HEK293T (cell line): ENCODE data around the gene GLG1.

Source experiments
- CTCF ChIA-PET: fragments of 350-600 bp; formaldehyde crosslinking; extraction: SDS; loops from one replicate; lab custom pipeline; 2021; ENCODE audit warnings: antibody characterized with exemption, inconsistent platforms; lab: Yijun Ruan, JAX
- POLR2A ChIA-PET: fragments of 350-600 bp; formaldehyde crosslinking; extraction: SDS; loops from one replicate; lab custom pipeline; 2020; ENCODE audit warnings: antibody characterized with exemption, inconsistent platforms; lab: Yijun Ruan, JAX
- DNase-seq: peaks from one replicate; pipeline ENCODE4 v3.0.0; 2012; ENCODE audit warnings: mixed read lengths; ENCODE audit errors: extremely low spot score
- ARNT ChIP-seq: fragments of 450-650 bp; IDR thresholded peaks from 2 replicates; pipeline ENCODE4 v1.6.1; 2017; ENCODE audit warnings: mild to moderate bottlenecking
- BHLHE40 ChIP-seq: fragments of 450-650 bp; IDR thresholded peaks from 2 replicates; pipeline ENCODE4 v1.6.1; 2016; ENCODE audit warnings: mild to moderate bottlenecking, moderate library complexity, borderline replicate concordance
- CTBP1 ChIP-seq: fragments of 450-650 bp; IDR thresholded peaks from 2 replicates; pipeline ENCODE4 v1.6.1; 2016; ENCODE audit warnings: borderline replicate concordance
- ELF4 ChIP-seq: fragments of 450-650 bp; IDR thresholded peaks from 2 replicates; pipeline ENCODE4 v1.6.1; 2017; ENCODE audit warnings: antibody characterized with exemption
- FOXA1 ChIP-seq: fragments of 450-650 bp; IDR thresholded peaks from 2 replicates; pipeline ENCODE4 v1.6.1; 2016; ENCODE audit warnings: mild to moderate bottlenecking
- FOXK2 ChIP-seq: fragments of 450-650 bp; IDR thresholded peaks from 2 replicates; pipeline ENCODE4 v1.6.1; 2016; ENCODE audit warnings: mild to moderate bottlenecking
- FOXM1 ChIP-seq: fragments of 450-650 bp; IDR thresholded peaks from 2 replicates; pipeline ENCODE4 v1.6.1; 2017; ENCODE audit warnings: mild to moderate bottlenecking, borderline replicate concordance
- HDGF ChIP-seq: fragments of 450-650 bp; IDR thresholded peaks from 2 replicates; pipeline ENCODE4 v1.6.1; 2017; ENCODE audit warnings: antibody characterized with exemption, borderline replicate concordance
- L3MBTL2 ChIP-seq: fragments of 450-650 bp; conservative IDR thresholded peaks from 2 replicates; pipeline ENCODE4 v1.6.1; 2016; ENCODE audit warnings: mild to moderate bottlenecking
- LEF1 ChIP-seq: fragments of 450-650 bp; IDR thresholded peaks from 2 replicates; pipeline ENCODE4 v1.6.1; 2017; ENCODE audit warnings: mild to moderate bottlenecking, borderline replicate concordance
- NFRKB ChIP-seq: fragments of 450-650 bp; IDR thresholded peaks from 2 replicates; pipeline ENCODE4 v1.6.1; 2016; ENCODE audit warnings: mild to moderate bottlenecking, moderate library complexity
- PKNOX1 ChIP-seq: fragments of 450-650 bp; IDR thresholded peaks from 2 replicates; pipeline ENCODE4 v1.6.1; 2016
- SP1 ChIP-seq: fragments of 450-650 bp; IDR thresholded peaks from 2 replicates; pipeline ENCODE4 v1.6.1; 2017
- SUZ12 ChIP-seq: fragments of 450-650 bp; IDR thresholded peaks from 2 replicates; pipeline ENCODE4 v1.6.1; 2016; ENCODE audit warnings: mild to moderate bottlenecking
- TARDBP ChIP-seq: fragments of 450-650 bp; IDR thresholded peaks from 2 replicates; pipeline ENCODE4 v1.6.1; 2016
- ZNF384 ChIP-seq: fragments of 450-650 bp; IDR thresholded peaks from 2 replicates; pipeline ENCODE4 v1.6.1; 2016

Gene GLG1

GRCh38 chr16:74650966-74651567 lies 44.2 kb upstream of the GLG1 start:
- POLR2A ChIA-PET = interaction anchor here (1.4 kb wide), 1 partner anchor 16 kb away, joined by 4 read pairs; the partner anchor contains the start of gene RFWD3
- TF ChIP-seq NFRKB (no peak), L3MBTL2 (no peak), BHLHE40 (no peak), TARDBP (no peak), ELF4 (no peak), FOXA1 (no peak), FOXK2 (no peak), PKNOX1 (no peak)
- CTCF ChIA-PET = interaction anchor here (0.6 to 1.3 kb wide), 5 partner anchors 13 to 212 kb away, joined by 3 to 4 read pairs (median 3); no protein-coding TSS in a partner anchor
- no peak for DNase-seq

GRCh38 chr16:74649839-74650504 lies 43.1 kb upstream of the GLG1 start:
- TF ChIP-seq L3MBTL2 (no peak), NFRKB (no peak), FOXM1 (no peak), HDGF (no peak), LEF1 (no peak), PKNOX1 (no peak), CTBP1 (no peak), ZNF384 (no peak), SUZ12 (no peak), FOXK2 (no peak), TARDBP (no peak), FOXA1 (no peak), BHLHE40 (no peak), SP1 (no peak), ARNT (no peak), ELF4 (no peak)
- CTCF ChIA-PET = no interaction called here
- DNase-seq = no peak
- POLR2A ChIA-PET = no interaction called here

- CTCF ChIA-PET = no interaction called here
- TF ChIP-seq ELF4 (no peak), PKNOX1 (no peak), BHLHE40 (no peak), SUZ12 (no peak), FOXM1 (no peak), NFRKB (no peak), LEF1 (no peak), ARNT (no peak), TARDBP (no peak), CTBP1 (no peak), FOXA1 (no peak), L3MBTL2 (no peak), ZNF384 (no peak), FOXK2 (no peak), HDGF (no peak), SP1 (no peak)
- POLR2A ChIA-PET = no interaction called here
- no peak for DNase-seq
Observed at GRCh38 chr16:74641969-74642368, 35.1 kb upstream of the GLG1 start.

- ChIA-PET CTCF (no interaction called here), POLR2A (no interaction called here)
- no peak for TF ChIP-seq LEF1
- no peak for TF ChIP-seq HDGF
- no peak for TF ChIP-seq TARDBP
- no peak for TF ChIP-seq FOXK2
- no peak for TF ChIP-seq BHLHE40
- TF ChIP-seq FOXA1 = no peak
- TF ChIP-seq SP1 = no peak
- TF ChIP-seq ELF4 = no peak
- TF ChIP-seq FOXM1 = no peak
- no peak for TF ChIP-seq NFRKB
- no peak for TF ChIP-seq SUZ12
- TF ChIP-seq CTBP1 = no peak
- TF ChIP-seq ARNT = no peak
- TF ChIP-seq L3MBTL2 = no peak
- no peak for TF ChIP-seq PKNOX1
- TF ChIP-seq ZNF384 = no peak
- DNase-seq = no peak
Observed at GRCh38 chr16:74637742-74638453, 31.0 kb upstream of the GLG1 start.

GRCh38 chr16:74635303-74635702 lies 28.4 kb upstream of the GLG1 start:
- no peak for TF ChIP-seq CTBP1
- no peak for TF ChIP-seq ZNF384
- no peak for TF ChIP-seq HDGF
- no peak for TF ChIP-seq FOXK2
- no peak for TF ChIP-seq SP1
- no peak for TF ChIP-seq FOXM1
- no peak for TF ChIP-seq FOXA1
- TF ChIP-seq PKNOX1 = no peak
- TF ChIP-seq ARNT = no peak
- TF ChIP-seq NFRKB = no peak
- TF ChIP-seq LEF1 = no peak
- no peak for TF ChIP-seq BHLHE40
- TF ChIP-seq L3MBTL2 = no peak
- TF ChIP-seq SUZ12 = no peak
- no peak for TF ChIP-seq TARDBP
- TF ChIP-seq ELF4 = no peak
- ChIA-PET CTCF (interaction anchor here (0.8 kb wide), 1 partner anchor 16 kb away, joined by 3 read pairs; no protein-coding TSS in a partner anchor), POLR2A (no interaction called here)
- DNase-seq = no peak
